Astrocyte (in vitro differentiated cells and primary cell): ENCODE measurements around the gene NUP133. TPM values are rescaled to one million over a fixed set of nuclear protein-coding genes. Genes with fewer than 3 reads are reported as not detected.
"Not testable (repeated sequence)": the region's sequence is repeated elsewhere in the genome, so short reads cannot be mapped to it uniquely, and the experiment has no call there.

Experiments
- DNase-seq: peaks from one replicate; pipeline ENCODE4 v3.0.0-alpha.2; 2010; ENCODE audit warnings: low read depth
- FAIRE-seq: peaks from 2 replicates; lab custom pipeline; 2011; peaks lifted over from hg19 to GRCh38; lab: Jason Lieb, UNC
- H2AFZ ChIP-seq: 2 replicates; pipeline ENCODE4 v1.6.0; 2012; ENCODE audit warnings: low read depth, low read length, inconsistent platforms
- H3K27ac ChIP-seq: 2 replicates; pipeline ENCODE4 v1.5.1; 2011; ENCODE audit warnings: low read depth, low read length, inconsistent platforms
- H3K27me3 ChIP-seq: 2 replicates; pipeline ENCODE4 v1.6.0; 2011; ENCODE audit warnings: low read length, inconsistent platforms; ENCODE audit not compliant: insufficient read depth
- H3K36me3 ChIP-seq: 2 replicates; pipeline ENCODE4 v1.5.1; 2011; ENCODE audit warnings: low read length, inconsistent platforms; ENCODE audit not compliant: insufficient read depth
- H3K4me1 ChIP-seq: 2 replicates; pipeline ENCODE4 v1.5.1; 2011; ENCODE audit warnings: low read length, inconsistent platforms; ENCODE audit not compliant: insufficient read depth
- H3K4me2 ChIP-seq: 2 replicates; pipeline ENCODE4 v1.6.0; 2012; ENCODE audit warnings: low read length, inconsistent platforms
- H3K4me3 ChIP-seq: 2 replicates; pipeline ENCODE4 v1.5.1; 2011; ENCODE audit warnings: low read depth, mild to moderate bottlenecking, low read length, inconsistent platforms; ENCODE audit not compliant: insufficient read depth
- H3K79me2 ChIP-seq: 2 replicates; pipeline ENCODE4 v1.6.0; 2012; ENCODE audit warnings: mild to moderate bottlenecking, low read length, inconsistent platforms; ENCODE audit not compliant: insufficient read depth
- H3K9ac ChIP-seq: 2 replicates; pipeline ENCODE4 v1.6.0; 2012; ENCODE audit warnings: mild to moderate bottlenecking, low read length, inconsistent platforms
- H3K9me3 ChIP-seq: 2 replicates; pipeline ENCODE4 v1.5.1; 2012; ENCODE audit warnings: low read depth, mild to moderate bottlenecking, low read length, inconsistent platforms; ENCODE audit not compliant: insufficient read depth
- H4K20me1 ChIP-seq: 2 replicates; pipeline ENCODE4 v1.6.0; 2012; ENCODE audit warnings: low read length, inconsistent platforms; ENCODE audit not compliant: insufficient read depth
- H3K27ac Mint-ChIP-seq: one replicate; pipeline ENCODE4 v1.8.0; 2021; ENCODE audit warnings: mild to moderate bottlenecking, mixed read lengths; ENCODE audit not compliant: unreplicated experiment
- H3K27me3 Mint-ChIP-seq: one replicate; pipeline ENCODE4 v1.8.0; 2021; ENCODE audit warnings: low read depth, mixed read lengths; ENCODE audit not compliant: unreplicated experiment
- H3K36me3 Mint-ChIP-seq: one replicate; pipeline ENCODE4 v1.8.0; 2021; ENCODE audit warnings: low read depth, mixed read lengths; ENCODE audit not compliant: unreplicated experiment
- H3K4me1 Mint-ChIP-seq: one replicate; pipeline ENCODE4 v1.8.0; 2021; ENCODE audit warnings: low read depth, mixed read lengths; ENCODE audit not compliant: unreplicated experiment
- H3K4me3 Mint-ChIP-seq: one replicate; pipeline ENCODE4 v1.8.0; 2021; ENCODE audit warnings: mild to moderate bottlenecking, moderate library complexity, mixed read lengths; ENCODE audit not compliant: unreplicated experiment
- H3K9me3 Mint-ChIP-seq: one replicate; pipeline ENCODE4 v1.8.0; 2021; ENCODE audit warnings: mild to moderate bottlenecking, mixed read lengths; ENCODE audit not compliant: unreplicated experiment
- EZH2 ChIP-seq: IDR thresholded peaks from 2 replicates; pipeline ENCODE4 v1.6.1; 2012; ENCODE audit warnings: mild to moderate bottlenecking, low read length, inconsistent platforms; ENCODE audit not compliant: insufficient read depth
- total RNA-seq: library from RNA; stranded (reverse); gene quantifications from 2 replicates; pipeline ENCODE4 v1.2.1, GENCODE V29; 2021
- TF ChIP-seq, protein P1 (sequence below): IDR thresholded peaks from 2 replicates; pipeline ENCODE4 v1.5.1; 2011; ENCODE audit warnings: low read depth, mild to moderate bottlenecking, inconsistent platforms, low read length, moderate library complexity; ENCODE audit not compliant: insufficient read depth

Gene NUP133
- total RNA-seq, 1 donor from 2014 or later = 35.1 TPM

- no peak for FAIRE-seq
- H3K4me2 ChIP-seq = no peak overlapping the region
- H3K36me3 Mint-ChIP-seq = no peaks in the 10 kb centered on the region
- peaks cover 33% of the 10 kb centered on the region for H3K27me3 Mint-ChIP-seq
- H3K27me3 ChIP-seq = peaks cover 16% of the 10 kb centered on the region
- H3K36me3 ChIP-seq = no peaks in the 10 kb centered on the region
- no peak overlapping the region for H2AFZ ChIP-seq
- DNase-seq = no peak
- no peak overlapping the region for H3K9ac ChIP-seq
- no peak overlapping the region for H3K27ac ChIP-seq
- H3K79me2 ChIP-seq = no peaks in the 10 kb centered on the region
- H3K4me3 ChIP-seq = no peak overlapping the region
- no peak overlapping the region for H3K4me3 Mint-ChIP-seq
- H3K9me3 ChIP-seq = no peaks in the 10 kb centered on the region
- no peaks in the 10 kb centered on the region for H3K4me1 ChIP-seq
- peak overlapping the region; percentile 85 for H3K27ac Mint-ChIP-seq
- H3K9me3 Mint-ChIP-seq = no peaks in the 10 kb centered on the region
- H4K20me1 ChIP-seq = no peaks in the 10 kb centered on the region
- peaks cover 9% of the 10 kb centered on the region for H3K4me1 Mint-ChIP-seq
- TF ChIP-seq, protein P1, sequence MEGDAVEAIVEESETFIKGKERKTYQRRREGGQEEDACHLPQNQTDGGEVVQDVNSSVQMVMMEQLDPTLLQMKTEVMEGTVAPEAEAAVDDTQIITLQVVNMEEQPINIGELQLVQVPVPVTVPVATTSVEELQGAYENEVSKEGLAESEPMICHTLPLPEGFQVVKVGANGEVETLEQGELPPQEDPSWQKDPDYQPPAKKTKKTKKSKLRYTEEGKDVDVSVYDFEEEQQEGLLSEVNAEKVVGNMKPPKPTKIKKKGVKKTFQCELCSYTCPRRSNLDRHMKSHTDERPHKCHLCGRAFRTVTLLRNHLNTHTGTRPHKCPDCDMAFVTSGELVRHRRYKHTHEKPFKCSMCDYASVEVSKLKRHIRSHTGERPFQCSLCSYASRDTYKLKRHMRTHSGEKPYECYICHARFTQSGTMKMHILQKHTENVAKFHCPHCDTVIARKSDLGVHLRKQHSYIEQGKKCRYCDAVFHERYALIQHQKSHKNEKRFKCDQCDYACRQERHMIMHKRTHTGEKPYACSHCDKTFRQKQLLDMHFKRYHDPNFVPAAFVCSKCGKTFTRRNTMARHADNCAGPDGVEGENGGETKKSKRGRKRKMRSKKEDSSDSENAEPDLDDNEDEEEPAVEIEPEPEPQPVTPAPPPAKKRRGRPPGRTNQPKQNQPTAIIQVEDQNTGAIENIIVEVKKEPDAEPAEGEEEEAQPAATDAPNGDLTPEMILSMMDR = no peak
- TF ChIP-seq EZH2 = no peak
These were observed 110.4 kb downstream of the NUP133 start for GRCh38 chr1:229397762-229398161.

DNA sequence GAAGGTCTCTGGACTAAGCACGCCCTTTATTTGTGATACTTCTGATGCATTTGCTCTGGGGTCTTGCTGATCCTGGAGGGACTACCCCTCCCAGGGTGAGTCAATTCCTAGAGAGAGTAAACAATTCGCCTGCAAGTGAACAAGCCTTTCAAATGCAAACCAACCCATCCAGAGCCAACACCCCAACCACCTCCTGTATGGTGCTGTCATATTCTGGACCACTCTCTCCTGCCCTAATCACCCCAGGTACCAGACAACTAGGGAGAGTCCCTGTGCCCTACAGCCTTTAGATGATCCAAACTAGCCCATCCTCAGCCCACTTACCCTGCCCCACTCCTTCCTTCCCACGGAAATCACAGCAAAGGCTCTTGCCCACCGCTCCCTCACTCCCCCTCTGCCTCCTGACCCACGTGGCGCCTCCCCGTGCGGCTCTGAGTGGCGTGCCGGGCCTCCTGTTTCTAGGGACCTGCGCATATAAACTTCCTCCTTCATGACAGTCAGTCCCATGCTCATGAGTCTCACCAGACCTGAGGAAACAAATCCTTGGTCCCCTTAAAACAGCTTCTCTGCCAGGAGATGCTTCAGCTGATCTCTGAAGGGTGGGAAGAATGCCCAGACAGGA, 111.4 kb downstream of the NUP133 start:
- H3K9me3 ChIP-seq = no peaks in the 10 kb centered on the region
- TF ChIP-seq, protein P1 = no peak
- TF ChIP-seq EZH2 = no peak
- no peak overlapping the region for H3K4me3 ChIP-seq
- H3K4me3 Mint-ChIP-seq = no peak overlapping the region
- H3K4me1 Mint-ChIP-seq = peaks cover 9% of the 10 kb centered on the region
- H3K79me2 ChIP-seq = no peaks in the 10 kb centered on the region
- no peak overlapping the region for H2AFZ ChIP-seq
- no peak overlapping the region for H3K4me2 ChIP-seq
- peaks cover 11% of the 10 kb centered on the region for H3K27me3 ChIP-seq
- no peaks in the 10 kb centered on the region for H4K20me1 ChIP-seq
- no peaks in the 10 kb centered on the region for H3K36me3 ChIP-seq
- FAIRE-seq (no peak), DNase-seq (no peak)
- peaks cover 26% of the 10 kb centered on the region for H3K27me3 Mint-ChIP-seq
- no peak overlapping the region for H3K27ac ChIP-seq
- H3K4me1 ChIP-seq = no peaks in the 10 kb centered on the region
- H3K9ac ChIP-seq = no peak overlapping the region
- no peaks in the 10 kb centered on the region for H3K9me3 Mint-ChIP-seq
- no peaks in the 10 kb centered on the region for H3K36me3 Mint-ChIP-seq
- H3K27ac Mint-ChIP-seq = no peak overlapping the region

DNA sequence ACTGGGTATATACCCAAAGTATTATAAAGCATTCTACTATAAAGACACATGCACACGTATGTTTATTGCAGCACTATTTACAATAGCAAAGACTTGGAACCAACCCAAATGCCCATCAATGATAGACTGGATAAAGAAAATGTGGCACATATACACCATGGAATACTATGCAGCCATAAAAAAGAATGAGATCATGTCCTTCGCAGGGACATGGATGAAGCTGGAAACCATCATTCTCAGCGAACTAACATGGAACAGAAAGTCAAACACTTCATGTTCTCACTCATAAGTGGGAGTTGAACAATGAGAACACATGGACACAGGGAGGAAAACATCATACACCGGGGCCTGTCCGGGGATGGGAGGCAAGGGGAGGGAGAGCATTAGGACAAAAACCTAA, 113.6 kb downstream of the NUP133 start:
- not testable (repeated sequence) for H3K9me3 Mint-ChIP-seq, DNase-seq, H3K4me1 Mint-ChIP-seq, H3K36me3 ChIP-seq, H3K4me3 Mint-ChIP-seq, H4K20me1 ChIP-seq, H3K4me2 ChIP-seq, H3K36me3 Mint-ChIP-seq, H3K9ac ChIP-seq, H3K27ac ChIP-seq, H3K79me2 ChIP-seq, H3K27ac Mint-ChIP-seq, H3K9me3 ChIP-seq, H3K4me1 ChIP-seq, H2AFZ ChIP-seq, FAIRE-seq, H3K4me3 ChIP-seq
- peaks cover 11% of the 10 kb centered on the region for H3K27me3 ChIP-seq
- H3K27me3 Mint-ChIP-seq = peaks cover 13% of the 10 kb centered on the region
